ENCODE measurements around the gene DEFB131B. TPM values are rescaled to one million over a fixed set of nuclear protein-coding genes. Genes with fewer than 3 reads are reported as not detected.

DEFB131B gene
- polyA plus RNA-seq, 1 donor (not counting 4 experiments of a cell fraction or from before 2014, with no cell fraction given): not detected

- Histone ChIP-seq H3K9me1 (ENCODE audit: control insufficient read depth, extremely low read depth, insufficient read depth, low read length) (peaks cover 2% of the 10 kb centered on the region), H3K4me1 (ENCODE audit: control insufficient read depth, extremely low read depth, insufficient read depth, low read length) (peaks cover 23% of the 10 kb centered on the region), H3K9me3 (ENCODE audit: control insufficient read depth, low read depth, low read length) (no peaks in the 10 kb centered on the region), H2AFZ (ENCODE audit: control insufficient read depth, low read length) (no peak overlapping the region), H3K9ac (ENCODE audit: control insufficient read depth, extremely low read depth, insufficient read depth, low read length) (no peak overlapping the region), H3K4me3 (ENCODE audit: control insufficient read depth in 2 of 3, extremely low read depth in 1 of 3, insufficient read depth in 2 of 3, low read depth in 1 of 3, low read length in 3 of 3) (no peak overlapping the region), H3K27ac (ENCODE audit: control insufficient read depth, insufficient read depth, low read length) (no peak overlapping the region), H3K36me3 (ENCODE audit: control insufficient read depth in 2 of 2, extremely low read depth in 1 of 2, insufficient read depth in 2 of 2, low read length in 2 of 2) (peaks cover 1 to 2% of the 10 kb centered on the region in 2 experiments), H3K4me2 (ENCODE audit: control insufficient read depth, extremely low read depth, insufficient read depth, low read depth, low read length) (no peak overlapping the region), H4K20me1 (ENCODE audit: control insufficient read depth, extremely low read depth, insufficient read depth, low read length) (no peaks in the 10 kb centered on the region), H3K27me3 (ENCODE audit: control insufficient read depth, extremely low read depth, insufficient read depth, low read length) (no peaks in the 10 kb centered on the region), H3K79me2 (ENCODE audit: control insufficient read depth, insufficient read depth, low read length) (peaks cover 71% of the 10 kb centered on the region)
- TF ChIP-seq EZH2 (IDR thresholded peaks at IDR 0.05; ENCODE audit: low read length): no peak
- no peak for TF ChIP-seq CTCF (optimal IDR thresholded peaks at IDR 0.05 in 1 of 3, IDR thresholded peaks at IDR 0.05 in 1 of 3, conservative IDR thresholded peaks at IDR 0.05 in 1 of 3; ENCODE audit: extremely low read depth in 1 of 3, insufficient read depth in 2 of 3, low read length in 3 of 3)
- dilution Hi-C loops (cut with MboI; ENCODE audit: extremely low pct_ligation_motif_present, low sequenced_read_pairs): no loop called here
- FAIRE-seq (no peak), DNase-seq (ENCODE audit: low read depth, low spot score) (no peak)
These were observed 55.1 kb downstream of the DEFB131B start for GRCh38 chr11:71933141-71933933.

Small RNA genes within 50 kb of the gene (small RNA-seq; reads per million reads assigned to genes)
- gene RNA5SP342 (ENCODE audit: insufficient read length in 3 of 3, low read depth in 3 of 3, low replicate concordance in 1 of 3): 0 reads per million in 3 experiments

Other genes with a start within 250 kb of the DEFB131B start
- not detected in 3 replicates for gene DEFB108B, start 45.3 kb upstream of the DEFB131B start, polyA plus RNA-seq
- gene XNDC1N, start 50.1 kb downstream of the DEFB131B start, polyA plus RNA-seq: 1.4 to 1.7 TPM (median 1.6 TPM) in 3 replicates
- 44.0 to 52.4 TPM (median 46.4 TPM) in 3 replicates for gene RNF121, start 50.6 kb downstream of the DEFB131B start, polyA plus RNA-seq
- 1.4 to 4.7 TPM (median 2.9 TPM) in 3 replicates for gene IL18BP, start 120.5 kb downstream of the DEFB131B start, polyA plus RNA-seq
- 38.8 to 45.7 TPM (median 40.4 TPM) in 3 replicates for gene NUMA1, start 202.1 kb downstream of the DEFB131B start, polyA plus RNA-seq
- 4.2 to 6.7 TPM (median 5.2 TPM) in 3 replicates for gene LRRC51, start 202.4 kb downstream of the DEFB131B start, polyA plus RNA-seq
- 88.5 to 151 TPM (median 131 TPM) in 3 replicates for gene LAMTOR1, start 224.8 kb downstream of the DEFB131B start, polyA plus RNA-seq
- gene TOMT, start 227.5 kb downstream of the DEFB131B start, polyA plus RNA-seq: not detected in 3 replicates
- 42.1 to 90.8 TPM (median 70.9 TPM) in 3 replicates for gene ANAPC15, start 234.2 kb downstream of the DEFB131B start, polyA plus RNA-seq